HCT116 (cell line): Measurements from ENCODE around the gene TMEM184B.

ENCODE experiments used
- CTCF ChIP-seq, 3 experiments: fragments of 200-600 bp in 1 of 3; sonication (generic) in 1 of 3; IDR thresholded peaks in 2 of 3; conservative IDR thresholded peaks in 1 of 3; 2 replicates each; pipeline ENCODE4 v1.5.1; 2012 to 2017; ENCODE audit warnings: low read depth in 2 of 3, low read length in 2 of 3, antibody characterized with exemption in 1 of 3, borderline replicate concordance in 1 of 3, control low read depth in 1 of 3, mild to moderate bottlenecking in 1 of 3, mixed read lengths in 1 of 3, mixed run types in 1 of 3, moderate library complexity in 1 of 3; ENCODE audit not compliant: insufficient read depth in 1 of 3
- EZH2 ChIP-seq: fragments of 200-600 bp; sonication (generic); IDR thresholded peaks from 2 replicates; pipeline ENCODE4 v1.6.1; 2017; ENCODE audit warnings: antibody characterized with exemption, mixed run types
- TCF7L2 ChIP-seq: IDR thresholded peaks from 2 replicates; pipeline ENCODE4 v1.7.0; 2011; ENCODE audit warnings: borderline replicate concordance, inconsistent platforms; ENCODE audit not compliant: insufficient read depth, insufficient read length; ENCODE audit errors: extremely low read depth

GRCh38 chr22:38315823-38316363 is 43.1 kb upstream of the TMEM184B start:
- no peak for TF ChIP-seq TCF7L2
- no peak for TF ChIP-seq CTCF (IDR thresholded peaks at IDR 0.05 in 2 of 3, conservative IDR thresholded peaks at IDR 0.05 in 1 of 3; ENCODE audit: borderline replicate concordance in 1 of 3, insufficient read depth in 1 of 3, low read depth in 2 of 3, low read length in 2 of 3)
- TF ChIP-seq EZH2 = no peak
